Lower lobe of right lung (tissue), 2 donors: ENCODE data around the gene CARHSP1. TPM values are rescaled to one million over a fixed set of nuclear protein-coding genes. Genes with fewer than 3 reads are reported as not detected.
A peak's percentile ranks its signal among the peaks of the same experiment; 100 is the strongest.
"Not testable (repeated sequence)": the region's sequence is repeated elsewhere in the genome, so short reads cannot be mapped to it uniquely, and the experiment has no call there.

ENCODE experiments used
- ATAC-seq, 2 donors: fragments of 200-7000 bp; cut with Tn5 transposase; one replicate each; pipeline ENCODE4 v1.9.1; 2020 to 2022; ENCODE audit warnings: mild to moderate bottlenecking in 2 of 2, moderate library complexity in 2 of 2
- DNase-seq: peaks from one replicate; pipeline ENCODE4 v3.0.0-alpha.2; 2020
- H3K27ac ChIP-seq: fragments of 200-600 bp; one replicate; pipeline ENCODE4 v1.8.0; 2022
- H3K27me3 ChIP-seq: fragments of 200-600 bp; one replicate; pipeline ENCODE4 v1.8.0; 2022; ENCODE audit warnings: low read depth
- H3K36me3 ChIP-seq: fragments of 200-600 bp; one replicate; pipeline ENCODE4 v1.8.0; 2022; ENCODE audit warnings: mild to moderate bottlenecking
- H3K4me1 ChIP-seq: fragments of 200-600 bp; one replicate; pipeline ENCODE4 v1.8.0; 2022
- H3K4me3 ChIP-seq: fragments of 200-600 bp; one replicate; pipeline ENCODE4 v1.8.0; 2022; ENCODE audit warnings: mild to moderate bottlenecking
- H3K9me3 ChIP-seq: fragments of 200-600 bp; one replicate; pipeline ENCODE4 v1.8.0; 2022
- CTCF ChIP-seq: fragments of 200-600 bp; IDR thresholded peaks from one replicate; pipeline ENCODE4 v1.8.0; 2022; ENCODE audit warnings: antibody characterized with exemption, mild to moderate bottlenecking
- intact Hi-C: fragments of 100-400 bp; cut with DNase I; formaldehyde crosslinking; loops from one replicate; pipeline ENCODE4 v1.11.0; 2022
- long read RNA-seq: library from polyadenylated mRNA; unstranded; transcript quantifications from one replicate; pipeline ENCODE4 v2.0.0, GENCODE V29; 2021
- total RNA-seq: library from RNA; stranded (reverse); fragmentation: NEBNext Ultra II Directional; extraction: Animal tissue kit (Norgen Biotek cat#: 25700); gene quantifications from one replicate; pipeline ENCODE4 v1.2.1, GENCODE V29; 2021
- donor health status: DM: no; HTN: yes; CAD: no; lungs with severe emphysema.

CARHSP1 gene
- 89.0 TPM for total RNA-seq
- long read RNA-seq, transcript CARHSP1-202 (4 exons, 3,026 nt): minor isoform, 13 of 173 reads
- long read RNA-seq, transcript CARHSP1-201 (4 exons, 746 nt): major isoform, 63 of 173 reads
- long read RNA-seq, partial matches to known transcripts: 10 of 173 reads
- long read RNA-seq, other reads (novel, unspliced or antisense): 87 of 173 reads

GRCh38 chr16:8868416-8869211, at the start of gene CARHSP1:
Gene CARHSP1, minus strand, starts transcription at chr16:8869006. Its CDS starts 9,678 bp downstream, at chr16:8859328.
- Histone ChIP-seq H3K27me3 (no peaks in the 10 kb centered on the region), H3K4me3 (peak within 1 kb of the TSS; percentile 67), H3K4me1 (peaks cover 56% of the 10 kb centered on the region), H3K27ac (peak within 1 kb of the TSS; percentile 87), H3K36me3 (peaks cover 7% of the 10 kb centered on the region), H3K9me3 (no peaks in the 10 kb centered on the region)
- ATAC-seq (peak; percentile 96 to 97), DNase-seq (peak; percentile 90)
- no peak for TF ChIP-seq CTCF
- intact Hi-C loops: no loop called here

GRCh38 chr16:8917336-8917735, 48.5 kb upstream of the CARHSP1 start:
- ATAC-seq, H3K4me3 ChIP-seq, intact Hi-C loops, H3K4me1 ChIP-seq, H3K27me3 ChIP-seq, H3K9me3 ChIP-seq, DNase-seq, H3K27ac ChIP-seq: not testable (repeated sequence)
- H3K36me3 ChIP-seq: peaks cover 99% of the 10 kb centered on the region

GRCh38 chr16:8916541-8917225, 47.9 kb upstream of the CARHSP1 start:
- ATAC-seq: no peak

GRCh38 chr16:8915722-8916301, 47.0 kb upstream of the CARHSP1 start:
- no peak for DNase-seq
- H3K27ac ChIP-seq: no peak overlapping the region
- peaks cover 99% of the 10 kb centered on the region for H3K36me3 ChIP-seq
- no peaks in the 10 kb centered on the region for H3K4me1 ChIP-seq
- H3K4me3 ChIP-seq: no peak overlapping the region
- no peak for TF ChIP-seq CTCF
- ATAC-seq: no peak
- no peaks in the 10 kb centered on the region for H3K27me3 ChIP-seq
- intact Hi-C loops: no loop called here
- no peaks in the 10 kb centered on the region for H3K9me3 ChIP-seq

More at GRCh38 chr16:8916541-8917225, 47.9 kb upstream of the CARHSP1 start:
- no peak overlapping the region for H3K4me3 ChIP-seq
- H3K4me1 ChIP-seq: no peaks in the 10 kb centered on the region
- H3K27ac ChIP-seq: no peak overlapping the region
- H3K36me3 ChIP-seq: peaks cover 99% of the 10 kb centered on the region
- no peak for DNase-seq
- no peaks in the 10 kb centered on the region for H3K27me3 ChIP-seq
- TF ChIP-seq CTCF: no peak
- H3K9me3 ChIP-seq: no peaks in the 10 kb centered on the region
- intact Hi-C loops: no loop called here

- no peak for TF ChIP-seq CTCF
- DNase-seq (no peak), ATAC-seq (no peak)
- Histone ChIP-seq H3K27ac (no peak overlapping the region), H3K4me1 (no peaks in the 10 kb centered on the region), H3K4me3 (no peak overlapping the region), H3K27me3 (no peaks in the 10 kb centered on the region), H3K9me3 (no peaks in the 10 kb centered on the region), H3K36me3 (peaks cover 99% of the 10 kb centered on the region)
- intact Hi-C loops: no loop called here
Measured at GRCh38 chr16:8914098-8914497, 45.3 kb upstream of the CARHSP1 start.
